ENCODE measurements around the gene FBLN2.

Gene FBLN2

DNA sequence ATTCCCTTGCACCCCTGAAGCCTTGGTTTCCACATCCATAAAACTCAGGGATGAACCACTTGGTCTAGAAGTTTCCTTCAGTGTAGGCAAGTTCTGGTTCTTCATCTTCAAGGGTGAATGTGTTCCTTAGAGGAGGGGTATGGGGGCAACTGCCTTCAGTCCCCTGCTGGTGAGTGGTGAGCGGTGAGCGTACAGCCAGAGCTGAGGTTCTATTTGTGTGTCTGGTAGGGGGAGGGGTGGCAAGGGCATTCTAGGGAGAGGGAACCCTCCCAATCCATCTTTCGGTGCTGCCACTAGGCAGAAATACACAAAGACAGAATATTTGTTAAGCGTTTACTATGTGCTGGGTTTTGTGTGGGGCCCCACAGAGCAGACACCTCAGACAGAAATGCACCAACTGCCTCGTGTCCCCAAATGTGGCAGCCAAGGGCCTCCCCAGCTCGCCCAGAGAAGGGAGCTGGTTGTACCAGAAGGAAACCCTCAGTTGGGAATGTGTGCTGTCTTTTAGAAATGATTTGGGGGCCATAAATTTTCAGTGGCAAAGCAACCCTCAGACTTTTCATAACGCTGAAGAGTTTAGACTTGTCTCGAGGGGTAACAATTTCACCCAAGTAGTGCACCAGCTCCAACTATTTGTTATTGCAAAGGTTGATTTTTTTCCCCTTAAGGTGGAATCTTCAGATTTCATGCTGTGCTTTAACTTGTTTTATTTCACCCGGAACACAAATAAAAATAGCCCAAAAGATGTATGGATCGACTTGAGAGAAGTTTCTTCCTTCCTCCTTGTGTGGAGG lies 137.6 kb downstream of the FBLN2 start:
- Mint-ChIP-seq H3K36me3 (ENCODE audit: low read depth) (no peaks in the 10 kb centered on the region), H3K4me1 (peaks cover 44% of the 10 kb centered on the region), H3K4me3 (no peak overlapping the region), H3K27ac (no peak overlapping the region), H3K9me3 (no peaks in the 10 kb centered on the region), H3K27me3 (ENCODE audit: low read depth, poor library complexity) (peaks cover 3% of the 10 kb centered on the region)
- DNase-seq = no peak
- TF ChIP-seq, protein P1, sequence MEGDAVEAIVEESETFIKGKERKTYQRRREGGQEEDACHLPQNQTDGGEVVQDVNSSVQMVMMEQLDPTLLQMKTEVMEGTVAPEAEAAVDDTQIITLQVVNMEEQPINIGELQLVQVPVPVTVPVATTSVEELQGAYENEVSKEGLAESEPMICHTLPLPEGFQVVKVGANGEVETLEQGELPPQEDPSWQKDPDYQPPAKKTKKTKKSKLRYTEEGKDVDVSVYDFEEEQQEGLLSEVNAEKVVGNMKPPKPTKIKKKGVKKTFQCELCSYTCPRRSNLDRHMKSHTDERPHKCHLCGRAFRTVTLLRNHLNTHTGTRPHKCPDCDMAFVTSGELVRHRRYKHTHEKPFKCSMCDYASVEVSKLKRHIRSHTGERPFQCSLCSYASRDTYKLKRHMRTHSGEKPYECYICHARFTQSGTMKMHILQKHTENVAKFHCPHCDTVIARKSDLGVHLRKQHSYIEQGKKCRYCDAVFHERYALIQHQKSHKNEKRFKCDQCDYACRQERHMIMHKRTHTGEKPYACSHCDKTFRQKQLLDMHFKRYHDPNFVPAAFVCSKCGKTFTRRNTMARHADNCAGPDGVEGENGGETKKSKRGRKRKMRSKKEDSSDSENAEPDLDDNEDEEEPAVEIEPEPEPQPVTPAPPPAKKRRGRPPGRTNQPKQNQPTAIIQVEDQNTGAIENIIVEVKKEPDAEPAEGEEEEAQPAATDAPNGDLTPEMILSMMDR (IDR thresholded peaks at IDR 0.05) = no peak

DNA sequence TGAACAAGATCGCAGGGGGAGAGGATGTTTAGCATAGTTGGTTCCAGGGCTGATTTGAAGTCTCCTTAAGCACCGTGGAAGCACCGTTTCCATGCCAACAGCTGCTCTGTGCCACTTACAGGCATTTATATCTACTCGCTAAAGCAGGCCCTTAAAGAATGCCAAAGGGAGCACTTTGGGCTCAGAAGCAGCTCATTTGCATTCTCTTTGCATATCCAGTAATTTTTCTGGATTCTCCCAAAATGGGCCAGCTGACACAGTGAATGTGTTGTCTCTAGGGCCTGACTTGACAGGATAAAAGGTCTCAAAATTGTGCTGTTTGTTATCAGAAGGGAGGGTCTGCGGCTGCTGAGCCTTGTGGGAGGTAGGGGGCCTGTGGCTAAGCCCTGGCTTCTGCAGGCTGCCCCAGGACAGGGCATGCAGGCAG lies 138.6 kb downstream of the FBLN2 start:
- TF ChIP-seq, protein P1 (IDR thresholded peaks at IDR 0.05) = no peak
- Mint-ChIP-seq H3K4me3 (no peak overlapping the region), H3K27me3 (ENCODE audit: low read depth, poor library complexity) (peaks cover 3% of the 10 kb centered on the region), H3K27ac (no peak overlapping the region), H3K36me3 (ENCODE audit: low read depth) (no peaks in the 10 kb centered on the region), H3K9me3 (no peaks in the 10 kb centered on the region), H3K4me1 (peaks cover 49% of the 10 kb centered on the region)
- no peak for DNase-seq

All from nephron progenitor cell (in vitro differentiated cells).